IMR-90 (cell line): Measurements from ENCODE around the gene FBH1. TPM values are rescaled to one million over a fixed set of nuclear protein-coding genes. Genes with fewer than 3 reads are reported as not detected.

ENCODE experiments used
- ATAC-seq: fragments of 200-7000 bp; cut with Tn5 transposase; 2 replicates; pipeline ENCODE4 v1.9.1; 2020; ENCODE audit warnings: low read depth, mild to moderate bottlenecking, moderate library complexity
- BruUV-seq: library from RNA; stranded (reverse); fragments of 400-500 nt; replicated peaks from 2 replicates; lab custom pipeline; 2021; lab: Mats Ljungman, UMichigan
- CTCF ChIA-PET: fragments of 300-600 bp; formaldehyde crosslinking; extraction: SDS; loops from one replicate; lab custom pipeline; 2021; ENCODE audit warnings: antibody characterized with exemption; lab: Yijun Ruan, JAX
- POLR2A ChIA-PET: fragments of 300-600 bp; sonication (Branson Sonifier 250); formaldehyde crosslinking; loops from one replicate; lab custom pipeline; 2022; ENCODE audit warnings: antibody characterized with exemption; ENCODE audit not compliant: unreplicated experiment; lab: Charles Lee
- DNase-seq: peaks from one replicate; pipeline ENCODE4 v3.0.0; 2013
- H2AFZ ChIP-seq: replicated peaks from 2 replicates; pipeline ENCODE3; 2013; ENCODE audit warnings: low read length, mild to moderate bottlenecking; ENCODE audit not compliant: poor library complexity
- H2AK5ac ChIP-seq: 2 replicates; pipeline ENCODE4 v1.6.1; 2013; ENCODE audit warnings: low read depth, low read length, inconsistent platforms
- H2AK9ac ChIP-seq: replicated peaks from 2 replicates; pipeline ENCODE3; 2013; ENCODE audit warnings: mild to moderate bottlenecking, low read depth, low read length, moderate library complexity; ENCODE audit not compliant: poor library complexity
- H2BK120ac ChIP-seq: 2 replicates; pipeline ENCODE4 v1.6.1; 2013; ENCODE audit warnings: low read depth, low read length, inconsistent platforms
- H2BK15ac ChIP-seq: 3 replicates; pipeline ENCODE4 v1.6.1; 2013; ENCODE audit warnings: low read depth, low read length, inconsistent platforms
- H2BK20ac ChIP-seq: 2 replicates; pipeline ENCODE4 v1.6.1; 2013; ENCODE audit warnings: low read depth, mild to moderate bottlenecking, inconsistent platforms, low read length, moderate library complexity
- H2BK5ac ChIP-seq: 2 replicates; pipeline ENCODE4 v1.6.1; 2013; ENCODE audit warnings: mild to moderate bottlenecking, low read depth, low read length, inconsistent platforms; ENCODE audit not compliant: poor library complexity, severe bottlenecking
- H3K14ac ChIP-seq: replicated peaks from 2 replicates; pipeline ENCODE4 v1.6.1; 2013; ENCODE audit warnings: low read depth, low read length, inconsistent platforms
- H3K18ac ChIP-seq: 2 replicates; pipeline ENCODE4 v1.6.1; 2013; ENCODE audit warnings: low read depth, low read length, control low read depth
- H3K23ac ChIP-seq: 2 replicates; pipeline ENCODE4 v1.6.1; 2013; ENCODE audit warnings: low read depth, low read length, inconsistent platforms
- H3K27ac ChIP-seq: 2 replicates; pipeline ENCODE4 v1.5.1; 2013; ENCODE audit warnings: mild to moderate bottlenecking, control low read depth, low read length; ENCODE audit not compliant: insufficient read depth
- H3K27me3 ChIP-seq: 2 replicates; pipeline ENCODE4 v1.6.1; 2013; ENCODE audit warnings: low read length; ENCODE audit not compliant: control insufficient read depth, insufficient read depth
- H3K36me3 ChIP-seq: 2 replicates; pipeline ENCODE4 v1.6.1; 2013; ENCODE audit warnings: low read length, mixed read lengths; ENCODE audit not compliant: control insufficient read depth, insufficient read depth
- H3K4ac ChIP-seq: 2 replicates; pipeline ENCODE4 v1.6.1; 2013; ENCODE audit warnings: low read depth, low read length, inconsistent platforms
- H3K4me1 ChIP-seq: 2 replicates; pipeline ENCODE4 v1.6.1; 2013; ENCODE audit warnings: low read length, mixed read lengths; ENCODE audit not compliant: control insufficient read depth, insufficient read depth
- H3K4me2 ChIP-seq: 2 replicates; pipeline ENCODE4 v1.6.1; 2013; ENCODE audit warnings: low read depth, mild to moderate bottlenecking, control low read depth, low read length, moderate library complexity
- H3K4me3 ChIP-seq: 2 replicates; pipeline ENCODE4 v1.5.1; 2013; ENCODE audit warnings: low read depth, mild to moderate bottlenecking, control low read depth, low read length, moderate library complexity; ENCODE audit not compliant: insufficient read depth
- H3K56ac ChIP-seq: 2 replicates; pipeline ENCODE4 v1.6.1; 2013; ENCODE audit warnings: low read length, inconsistent platforms; ENCODE audit not compliant: insufficient read depth; ENCODE audit errors: extremely low read depth
- H3K79me1 ChIP-seq, 2 experiments: 2 replicates each; pipeline ENCODE4 v1.6.1; 2013; ENCODE audit warnings: low read length in 2 of 2, inconsistent platforms in 1 of 2, low read depth in 1 of 2
- H3K9ac ChIP-seq: 2 replicates; pipeline ENCODE4 v1.6.1; 2013; ENCODE audit warnings: low read depth, low read length, control low read depth
- H3K9me1 ChIP-seq: 2 replicates; pipeline ENCODE4 v1.6.1; 2013; ENCODE audit warnings: low read length, inconsistent platforms; ENCODE audit not compliant: insufficient read depth
- H3K9me3 ChIP-seq: 2 replicates; pipeline ENCODE4 v1.6.1; 2013; ENCODE audit warnings: low read length; ENCODE audit not compliant: control insufficient read depth, insufficient read depth
- H4K20me1 ChIP-seq: 2 replicates; pipeline ENCODE4 v1.6.1; 2013; ENCODE audit warnings: low read length, inconsistent platforms; ENCODE audit not compliant: insufficient read depth
- H4K5ac ChIP-seq: 2 replicates; pipeline ENCODE4 v1.6.1; 2013; ENCODE audit warnings: mild to moderate bottlenecking, low read depth, low read length, control low read depth
- H4K8ac ChIP-seq, 2 experiments: 2 replicates each; pipeline ENCODE4 v1.6.1; 2013; ENCODE audit warnings: low read depth in 2 of 2, low read length in 2 of 2, control low read depth in 1 of 2, inconsistent platforms in 1 of 2
- H4K91ac ChIP-seq: 2 replicates; pipeline ENCODE4 v1.6.1; 2013; ENCODE audit warnings: low read depth, low read length, inconsistent platforms; ENCODE audit not compliant: insufficient read depth
- POLR2A ChIP-seq: IDR thresholded peaks from 2 replicates; pipeline ENCODE4 v1.6.1; 2012; ENCODE audit warnings: mild to moderate bottlenecking, low read depth, low read length
- WGBS, 2 experiments: methylation state at CpG; one replicate each; pipeline versions ENCODE4 v1.1.5 to v1.1.7; 2013; ENCODE audit warnings: missing lambda C conversion rate in 2 of 2; ENCODE audit not compliant: insufficient read length in 1 of 2; ENCODE audit errors: extremely low coverage in 2 of 2; 5-methylcytosine and 5-hydroxymethylcytosine counted together
- dilution Hi-C: fragments of 300-500 bp; cut with HindIII; formaldehyde crosslinking; loops from one replicate; pipeline ENCODE4 v1.14.3; 2018; ENCODE audit warnings: low sequenced_read_pairs; ENCODE audit not compliant: unreplicated experiment
- in situ Hi-C: fragments of 300-500 bp; cut with MboI; formaldehyde crosslinking; loops from 3 replicates; pipeline ENCODE4 v1.14.3; 2019; ENCODE audit warnings: low sequenced_read_pairs, inconsistent platforms, mixed read lengths
- intact Hi-C: fragments of 100-400 bp; cut with micrococcal nuclease; formaldehyde crosslinking; loops from 2 replicates; pipeline ENCODE4 v1.10.0; 2022
- polyA plus RNA-seq, 3 experiments: library from polyadenylated mRNA; depleted of rRNA; stranded (reverse); fragments of >200 nt; gene quantifications; 2 replicates each; pipeline ENCODE4 v1.2.3, GENCODE V29; 2012; ENCODE audit warnings: low replicate concordance in 1 of 3
- total RNA-seq: library from RNA; depleted of rRNA; stranded (reverse); fragments of >200 nt; gene quantifications from 2 replicates; pipeline ENCODE4 v1.2.3, GENCODE V29; 2012

FBH1 gene
- total and polyA plus RNA-seq, 2 of the 4 experiments (the other 2 are of a cell fraction): 59.3 to 72.2 TPM

- no peak for ATAC-seq
- H4K91ac ChIP-seq: no peak overlapping the region
- H3K4me2 ChIP-seq: no peak overlapping the region
- no peak overlapping the region for H2AK9ac ChIP-seq
- in situ Hi-C loops (no loop called here), dilution Hi-C loops (no loop called here), intact Hi-C loops (loop anchor here (5.0 kb wide), 1 partner anchor 37 kb away; the partner anchor contains the start of gene FBH1)
- H3K14ac ChIP-seq: no peak overlapping the region
- peaks cover 7% of the 10 kb centered on the region for H3K9me1 ChIP-seq
- no peak overlapping the region for H3K4me3 ChIP-seq
- no peaks in the 10 kb centered on the region for H3K27me3 ChIP-seq
- no peak overlapping the region for H2BK120ac ChIP-seq
- H2AK5ac ChIP-seq: no peak overlapping the region
- peaks cover 61% of the 10 kb centered on the region for H3K36me3 ChIP-seq
- H3K4ac ChIP-seq: no peak overlapping the region; the same call in 1 of the 2 replicates
- H4K8ac ChIP-seq: no peak overlapping the region
- ChIA-PET POLR2A (no interaction called here), CTCF (no interaction called here)
- H2BK20ac ChIP-seq: no peak overlapping the region
- no peak overlapping the region for H2AFZ ChIP-seq
- H4K20me1 ChIP-seq: peaks cover 5% of the 10 kb centered on the region
- DNase-seq: no peak
- H2BK15ac ChIP-seq: no peak overlapping the region
- no peak overlapping the region for H3K56ac ChIP-seq
- H3K18ac ChIP-seq: no peak overlapping the region
- peaks cover 14 to 31% of the 10 kb centered on the region in 2 experiments for H3K79me1 ChIP-seq
- TF ChIP-seq POLR2A: no peak
- H3K23ac ChIP-seq: no peak overlapping the region
- H3K9ac ChIP-seq: no peak overlapping the region
- peaks cover 14% of the 10 kb centered on the region for H3K4me1 ChIP-seq
- no TSS peak for BruUV-seq
- 100% methylated on average over 3 of the region's 8 CpGs; no CpG with 5 or more reads in 1 of the 2 experiments for WGBS, 2 experiments
- no peak overlapping the region for H4K5ac ChIP-seq
- H3K27ac ChIP-seq: no peak overlapping the region
- H3K9me3 ChIP-seq: no peaks in the 10 kb centered on the region
- no peak overlapping the region for H2BK5ac ChIP-seq
Observed at GRCh38 chr10:5929442-5929841, 39.4 kb downstream of the FBH1 start.
